H7 (cell line): ENCODE results near the gene GABRG3. TPM values are rescaled to one million over a fixed set of nuclear protein-coding genes. Genes with fewer than 3 reads are reported as not detected.
A peak's percentile ranks its signal among the peaks of the same experiment; 100 is the strongest.

Source experiments
- DNase-seq: peaks from one replicate; pipeline ENCODE4 v3.0.0; 2012
- H3K27me3 ChIP-seq: 2 replicates; pipeline ENCODE4 v1.6.0; 2011; ENCODE audit warnings: mild to moderate bottlenecking, low read length; ENCODE audit not compliant: control insufficient read depth, insufficient read depth
- H3K36me3 ChIP-seq: replicated peaks from 2 replicates; pipeline ENCODE4 v1.5.1; 2011; ENCODE audit warnings: low read length; ENCODE audit not compliant: control insufficient read depth, insufficient read depth
- H3K4me3 ChIP-seq: 2 replicates; pipeline ENCODE4 v1.5.1; 2011; ENCODE audit warnings: low read depth, mild to moderate bottlenecking, control low read depth, low read length, moderate library complexity; ENCODE audit not compliant: insufficient read depth
- total RNA-seq: library from RNA; depleted of rRNA; stranded (reverse); fragments of >200 nt; shearing (Covaris generic); gene quantifications from 2 replicates; pipeline ENCODE4 v1.2.3, GENCODE V29; 2014

GABRG3 gene
- total RNA-seq, 1 experiment from 2014 or later: 0.42 TPM

DNA sequence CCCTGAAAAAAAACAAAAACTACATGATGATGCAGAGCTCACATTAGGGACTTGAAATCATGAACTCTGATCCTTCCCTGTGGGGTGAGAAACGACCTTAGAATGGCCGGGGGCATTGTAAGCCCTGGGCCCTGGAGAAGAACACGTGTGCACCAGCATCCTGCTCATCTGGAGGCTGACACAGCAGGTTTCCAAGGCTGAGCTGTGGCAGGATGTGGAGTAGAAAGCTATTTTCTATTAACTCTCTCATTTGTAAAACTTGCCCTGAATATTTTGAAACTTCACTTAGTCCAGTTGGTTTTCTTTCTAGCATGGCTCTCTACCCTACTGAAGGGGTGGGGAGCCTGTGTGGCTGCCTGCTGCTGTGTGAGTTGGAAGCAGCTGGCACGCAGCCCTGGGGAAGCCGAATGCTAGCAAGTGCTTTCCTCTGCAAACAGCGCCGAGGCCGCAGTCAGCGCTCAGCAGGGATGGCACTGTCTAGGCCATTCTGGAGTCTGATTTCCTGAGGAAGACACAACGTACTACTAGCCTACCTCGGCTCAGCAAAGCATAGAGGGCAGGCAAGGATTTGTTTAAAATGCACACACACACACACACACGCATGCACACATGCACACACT, 58.0 kb downstream of the GABRG3 start:
- no peaks in the 10 kb centered on the region for H3K36me3 ChIP-seq
- no peak for DNase-seq
- H3K27me3 ChIP-seq: no peaks in the 10 kb centered on the region
- no peak overlapping the region for H3K4me3 ChIP-seq

DNA sequence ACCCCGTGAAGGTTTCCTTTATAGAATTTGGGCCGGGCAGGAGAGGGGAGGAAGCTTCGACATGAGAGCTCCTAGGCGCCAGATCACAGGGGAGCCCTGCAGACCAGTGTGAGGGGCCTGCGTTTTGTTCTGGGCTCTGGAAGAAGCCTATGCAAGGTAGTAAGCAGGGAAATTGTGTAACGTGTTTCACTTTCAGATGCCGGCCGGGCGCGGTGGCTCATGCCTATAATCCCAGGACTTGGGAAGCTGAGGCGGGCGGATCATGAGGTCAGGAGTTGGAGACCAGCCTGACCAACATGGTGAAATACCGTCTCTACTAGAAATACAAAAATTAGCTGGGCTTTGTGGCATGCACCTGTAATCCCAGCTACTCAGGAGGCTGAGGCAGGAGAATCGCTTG, 65.2 kb downstream of the GABRG3 start:
- Histone ChIP-seq H3K36me3 (no peaks in the 10 kb centered on the region), H3K27me3 (no peaks in the 10 kb centered on the region), H3K4me3 (no peak overlapping the region)
- no peak for DNase-seq

DNA sequence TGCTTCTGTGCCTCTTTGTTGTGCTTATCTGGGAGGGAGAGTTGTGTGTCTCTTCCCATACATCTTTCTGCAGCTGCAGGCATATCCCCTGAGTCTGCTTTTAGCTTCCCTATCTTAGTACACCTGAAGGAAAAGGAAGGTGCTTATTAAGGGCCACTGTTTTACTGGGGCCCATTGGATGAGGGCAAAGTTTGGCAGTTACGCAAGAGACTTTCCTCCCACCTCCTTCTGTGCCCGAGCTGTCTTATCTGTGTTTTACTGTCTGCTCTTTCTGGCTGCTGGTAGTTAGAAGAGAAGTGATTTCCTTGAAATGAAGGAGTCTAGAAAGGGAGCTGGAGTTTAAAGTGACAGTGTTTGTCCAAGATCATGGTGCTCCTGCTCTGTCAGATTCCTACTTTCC, 66.5 kb downstream of the GABRG3 start:
- H3K4me3 ChIP-seq: no peak overlapping the region
- H3K27me3 ChIP-seq: no peaks in the 10 kb centered on the region
- no peaks in the 10 kb centered on the region for H3K36me3 ChIP-seq
- DNase-seq: no peak

DNA sequence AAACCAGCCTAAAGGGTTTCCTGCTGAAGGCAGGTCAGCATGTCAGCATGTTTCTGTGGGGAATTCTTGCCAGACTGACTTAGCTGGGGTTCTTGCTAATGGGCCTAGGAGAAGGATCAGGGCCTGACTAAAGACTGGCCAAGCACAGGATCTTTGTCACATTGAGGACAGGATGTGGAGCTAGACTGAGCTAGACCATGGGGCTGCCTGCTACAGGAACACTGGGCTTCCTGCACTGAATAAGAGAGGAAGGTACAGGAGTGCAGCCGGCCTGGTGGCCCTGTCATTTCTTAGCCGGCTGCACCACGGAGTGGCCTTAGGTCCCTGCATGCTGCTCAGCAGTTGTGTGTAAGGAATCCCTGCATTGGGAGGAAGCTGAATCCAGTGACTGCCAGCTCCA, 68.2 kb downstream of the GABRG3 start:
- no peak overlapping the region for H3K4me3 ChIP-seq
- no peak for DNase-seq
- no peaks in the 10 kb centered on the region for H3K36me3 ChIP-seq
- no peaks in the 10 kb centered on the region for H3K27me3 ChIP-seq

DNA sequence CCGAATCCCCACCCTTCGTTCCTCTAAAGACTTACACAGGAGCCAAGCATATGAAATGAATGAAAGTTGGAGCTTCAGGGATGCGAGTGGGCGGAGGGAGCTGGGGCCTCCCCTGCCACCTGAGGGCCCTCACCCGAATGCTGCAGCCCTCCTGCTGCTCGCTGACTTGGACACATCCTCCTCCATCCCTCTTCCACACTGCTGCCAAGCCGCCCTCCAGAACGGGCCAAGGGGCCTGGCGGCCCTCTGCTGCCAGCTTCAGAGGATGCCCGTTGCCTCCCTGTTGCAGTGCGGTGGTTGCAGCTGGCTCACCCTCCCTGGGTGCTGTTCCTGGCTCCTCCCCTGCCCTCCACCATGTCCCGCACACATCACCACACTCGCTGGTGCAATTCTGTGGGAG, 71.2 kb downstream of the GABRG3 start:
- H3K36me3 ChIP-seq: no peaks in the 10 kb centered on the region
- DNase-seq: no peak
- H3K27me3 ChIP-seq: no peaks in the 10 kb centered on the region
- no peak overlapping the region for H3K4me3 ChIP-seq

DNA sequence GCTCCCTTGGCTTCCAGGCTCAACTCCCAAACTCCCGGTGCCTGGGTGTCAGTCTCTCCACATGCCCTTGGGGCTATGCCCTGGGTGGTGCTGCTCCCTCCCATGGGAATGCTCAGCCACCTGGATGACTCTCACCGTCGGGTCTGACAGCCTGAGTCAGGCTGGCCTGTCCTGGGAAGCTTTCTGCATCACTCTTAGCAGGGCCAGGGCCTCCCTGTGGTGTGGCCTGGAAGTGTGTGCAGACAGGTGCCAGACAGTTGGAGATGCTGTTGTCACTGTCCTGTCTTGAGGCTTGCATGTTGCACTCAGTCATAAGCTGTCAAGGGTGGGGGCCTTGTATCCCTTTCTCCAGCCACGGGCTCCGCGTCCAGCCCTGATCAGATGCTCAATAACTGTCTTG, 71.7 kb downstream of the GABRG3 start:
- no peaks in the 10 kb centered on the region for H3K27me3 ChIP-seq
- no peak for DNase-seq
- H3K36me3 ChIP-seq: no peaks in the 10 kb centered on the region
- H3K4me3 ChIP-seq: no peak overlapping the region

DNA sequence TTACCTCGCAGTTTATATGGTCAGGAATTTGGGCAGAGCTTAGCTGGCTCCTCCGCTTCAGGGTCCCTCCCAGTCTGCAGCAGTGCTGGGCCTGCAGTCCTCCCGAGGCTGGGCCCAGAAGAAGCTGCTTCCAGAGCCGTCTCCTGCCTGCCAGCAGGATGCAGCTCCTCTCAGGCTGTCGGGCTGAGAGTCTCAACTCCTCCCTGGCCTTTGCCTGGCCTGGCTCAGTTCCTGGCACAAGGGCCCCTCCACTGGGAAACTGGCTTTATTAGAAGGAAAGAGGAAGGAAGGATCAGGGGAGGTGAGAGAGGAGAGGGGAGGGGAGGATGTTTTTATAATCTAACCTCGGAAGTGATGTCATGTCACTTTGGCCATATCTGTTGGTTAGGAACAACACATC, 72.8 kb downstream of the GABRG3 start:
- Histone ChIP-seq H3K27me3 (no peaks in the 10 kb centered on the region), H3K4me3 (no peak overlapping the region), H3K36me3 (no peaks in the 10 kb centered on the region)
- no peak for DNase-seq

DNA sequence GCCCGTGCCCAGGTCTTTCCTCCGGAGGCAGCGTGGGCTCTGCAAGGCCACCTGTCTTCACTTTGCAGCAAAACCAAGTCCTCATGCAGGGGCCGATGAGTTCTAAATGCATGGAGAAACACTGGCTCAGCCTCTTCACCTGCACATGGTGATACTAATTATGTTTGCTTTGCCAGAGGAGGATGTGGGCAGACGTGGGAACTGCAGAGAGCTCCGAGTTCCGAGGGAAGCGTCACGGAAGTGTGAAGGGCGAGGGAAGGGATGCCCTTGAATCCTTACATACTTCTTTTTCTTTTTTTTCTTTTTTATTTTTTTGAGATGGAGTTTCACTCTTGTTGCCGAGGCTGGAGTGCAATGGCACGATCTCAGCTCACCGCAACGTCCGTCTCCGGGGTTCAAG, 74.8 kb downstream of the GABRG3 start:
- Histone ChIP-seq H3K36me3 (no peaks in the 10 kb centered on the region), H3K4me3 (no peak overlapping the region)
- no peak for DNase-seq

DNA sequence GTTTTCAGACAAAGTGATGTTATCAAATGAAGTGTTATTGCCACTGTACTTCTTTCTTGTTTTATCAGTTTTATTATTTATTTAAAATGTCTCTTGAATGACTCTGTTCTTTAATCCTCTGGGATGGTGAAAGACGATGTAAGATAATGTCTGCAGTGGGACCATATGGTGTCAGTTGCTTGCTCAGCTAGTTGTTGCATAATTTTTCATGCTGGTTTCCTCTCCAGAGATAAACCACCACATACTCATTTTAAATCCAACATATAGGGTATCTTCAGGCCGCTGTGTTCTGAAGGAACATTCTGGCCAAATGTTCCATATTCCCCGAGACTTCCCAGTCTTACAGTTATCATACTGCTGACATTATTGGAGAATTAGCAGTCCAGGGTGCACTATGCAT, 75.9 kb downstream of the GABRG3 start:
- no peaks in the 10 kb centered on the region for H3K36me3 ChIP-seq
- H3K4me3 ChIP-seq: no peak overlapping the region
- no peak for DNase-seq

More for the DNA sequence above, 74.8 kb downstream of the GABRG3 start:
- no peaks in the 10 kb centered on the region for H3K27me3 ChIP-seq

DNA sequence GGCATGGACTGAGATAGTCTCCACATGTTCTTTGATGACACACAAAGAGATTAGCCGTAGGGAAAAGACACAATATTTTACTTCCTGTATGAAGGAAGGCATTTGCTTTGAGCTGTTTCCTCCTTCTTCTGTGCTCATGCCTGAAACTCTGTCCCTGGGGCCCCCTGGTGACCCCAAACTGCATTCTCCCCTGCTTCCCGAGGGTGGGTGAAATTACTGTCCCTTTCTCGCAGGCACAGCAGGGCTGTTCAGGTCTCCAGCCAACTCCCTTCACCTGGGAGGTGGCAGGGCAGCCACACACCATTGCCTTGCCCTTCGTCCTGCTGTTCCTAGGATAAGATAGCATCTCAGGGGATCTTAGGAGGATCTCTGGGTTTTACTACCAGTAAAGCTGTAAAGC, 79.2 kb downstream of the GABRG3 start:
- no peaks in the 10 kb centered on the region for H3K27me3 ChIP-seq
- no peak for DNase-seq
- H3K36me3 ChIP-seq: no peaks in the 10 kb centered on the region
- H3K4me3 ChIP-seq: no peak overlapping the region

More for the DNA sequence above, 75.9 kb downstream of the GABRG3 start:
- no peaks in the 10 kb centered on the region for H3K27me3 ChIP-seq

DNA sequence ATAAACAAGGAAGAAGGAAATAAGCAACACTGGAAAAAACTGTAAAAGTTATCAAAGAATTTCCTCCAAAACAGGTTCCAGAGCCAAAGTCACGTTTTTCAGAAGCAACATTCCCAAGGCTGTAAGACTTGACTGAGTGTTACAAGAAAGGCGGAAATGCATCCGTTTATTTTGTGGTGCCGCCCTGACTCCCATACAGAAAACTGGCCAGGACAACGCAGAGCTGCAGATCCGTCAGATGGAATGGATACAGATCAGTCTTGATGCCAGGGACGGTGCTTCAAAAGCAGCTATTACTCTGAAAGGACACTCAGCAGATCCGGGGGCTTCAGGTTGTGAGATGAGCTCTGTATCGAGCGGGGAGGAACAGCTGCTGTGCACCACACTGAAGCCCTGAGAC, 83.4 kb downstream of the GABRG3 start:
- H3K27me3 ChIP-seq: no peaks in the 10 kb centered on the region
- no peak for DNase-seq

DNA sequence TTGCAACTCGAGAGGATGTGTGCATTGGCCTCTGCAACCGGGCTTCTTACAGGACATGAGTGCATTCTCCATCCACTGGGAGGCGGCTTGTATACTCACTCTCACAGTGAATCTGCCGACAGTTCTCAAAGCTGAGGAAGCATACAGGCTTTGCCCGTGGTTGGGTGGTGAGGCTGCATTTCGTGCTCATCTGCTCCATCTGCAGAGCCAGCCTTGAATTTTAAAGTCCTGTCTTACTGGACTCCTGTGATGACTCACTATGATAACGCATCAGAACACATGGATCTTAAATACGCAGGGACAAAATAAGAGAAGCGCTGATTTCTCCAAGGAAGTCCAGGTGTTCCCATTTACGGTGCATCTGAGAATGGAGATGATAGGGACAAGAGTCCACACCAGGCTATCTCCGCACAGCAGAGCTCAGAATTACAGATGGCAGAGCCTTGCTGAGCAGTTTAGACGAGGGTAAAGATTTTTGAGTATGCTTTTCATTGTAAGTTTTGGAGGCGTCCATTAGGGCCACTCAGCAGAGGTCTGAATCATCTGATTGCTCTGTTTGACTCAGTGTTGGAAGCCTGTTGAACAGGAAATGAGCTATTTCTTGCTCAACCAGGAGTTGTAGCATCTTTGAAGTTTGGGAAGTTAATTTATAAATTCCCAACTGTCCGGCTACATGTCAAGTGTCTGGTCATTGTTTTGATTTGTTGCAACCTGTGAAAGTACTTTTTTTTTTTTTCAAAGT, 87.1 kb downstream of the GABRG3 start:
- no peak for DNase-seq
- no peaks in the 10 kb centered on the region for H3K36me3 ChIP-seq
- no peak overlapping the region for H3K4me3 ChIP-seq
- no peaks in the 10 kb centered on the region for H3K27me3 ChIP-seq

More for the DNA sequence above, 83.4 kb downstream of the GABRG3 start:
- Histone ChIP-seq H3K4me3 (no peak overlapping the region), H3K36me3 (no peaks in the 10 kb centered on the region)

DNA sequence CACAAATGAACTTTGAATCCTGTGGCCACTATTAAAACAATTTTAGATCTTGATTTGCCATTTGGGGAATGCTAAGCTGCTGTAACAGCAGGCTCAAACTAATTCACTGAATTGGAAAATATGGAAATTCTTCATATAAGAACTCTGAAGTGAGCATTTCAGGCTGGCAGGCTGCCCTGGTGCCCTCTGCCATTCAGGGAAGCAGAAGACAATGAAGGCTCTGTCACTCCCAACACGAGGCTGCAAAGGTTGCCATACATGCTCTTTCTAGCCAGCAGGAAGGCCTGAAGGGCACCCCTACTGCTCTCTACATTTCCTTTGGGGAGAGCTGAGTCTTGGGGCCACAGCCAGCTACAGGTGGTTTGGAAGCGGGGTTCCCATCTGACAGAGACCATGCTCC, 88.0 kb downstream of the GABRG3 start:
- DNase-seq: no peak
- no peak overlapping the region for H3K4me3 ChIP-seq
- no peaks in the 10 kb centered on the region for H3K27me3 ChIP-seq
- no peaks in the 10 kb centered on the region for H3K36me3 ChIP-seq

DNA sequence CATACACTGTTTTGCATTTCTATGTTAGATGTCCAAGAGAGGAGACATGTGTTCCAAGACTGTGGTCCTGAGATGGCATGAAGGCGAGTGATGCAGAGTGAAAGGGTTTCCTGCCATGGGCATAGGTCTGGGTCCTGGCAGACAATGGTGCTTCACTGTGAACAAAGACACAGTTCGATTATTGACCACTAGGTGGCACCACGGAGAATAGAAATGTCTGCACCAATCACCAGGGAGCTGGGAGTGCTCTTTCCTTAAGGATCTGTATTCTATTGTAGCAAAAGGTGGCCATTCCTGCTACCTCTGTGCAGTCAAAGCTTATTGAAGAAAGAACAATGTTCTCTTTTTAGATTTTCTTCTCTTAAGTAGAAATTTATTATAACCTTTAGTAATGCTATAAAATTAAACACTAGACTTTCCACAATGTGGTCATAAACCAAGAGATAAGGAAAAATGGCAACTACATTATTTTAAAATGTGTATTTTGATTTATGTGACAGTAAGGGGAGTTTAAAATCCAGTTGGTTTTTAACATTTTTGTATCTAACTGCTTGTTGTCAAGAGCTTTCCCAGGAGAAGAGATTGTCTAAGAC, 88.7 kb downstream of the GABRG3 start:
- Histone ChIP-seq H3K4me3 (no peak overlapping the region), H3K36me3 (no peaks in the 10 kb centered on the region), H3K27me3 (no peaks in the 10 kb centered on the region)
- peak; percentile 89 for DNase-seq

DNA sequence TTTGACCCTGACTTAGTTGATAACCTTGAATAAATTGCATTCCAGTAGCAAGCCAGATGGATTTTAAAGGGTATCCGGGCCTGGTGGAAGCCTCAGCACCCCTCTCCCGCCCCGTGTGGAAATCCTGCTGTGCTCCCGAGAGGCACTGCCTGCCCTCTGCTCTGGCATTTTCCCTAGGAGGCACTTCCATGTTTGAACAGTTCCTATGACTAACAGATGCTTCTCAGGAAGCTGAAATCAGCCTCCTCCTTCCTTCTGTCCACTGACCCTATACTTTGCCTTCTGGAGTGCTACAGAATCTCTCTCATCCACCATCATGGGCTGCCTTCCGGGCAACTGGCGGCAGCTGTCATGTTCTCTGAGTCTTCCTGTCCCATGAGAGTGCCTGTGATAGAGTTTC, 90.8 kb downstream of the GABRG3 start:
- no peak for DNase-seq

More for the DNA sequence above, 90.8 kb downstream of the GABRG3 start:
- Histone ChIP-seq H3K27me3 (no peaks in the 10 kb centered on the region), H3K4me3 (no peak overlapping the region), H3K36me3 (no peaks in the 10 kb centered on the region)
